H1 (cell line): ENCODE results near the gene CLNS1A. TPM values are rescaled to one million over a fixed set of nuclear protein-coding genes. Genes with fewer than 3 reads are reported as not detected.

Experiments
- POU5F1 ChIP-seq: IDR thresholded peaks from 2 replicates; pipeline ENCODE4 v1.6.1; 2011; ENCODE audit warnings: low read depth, mild to moderate bottlenecking, low read length, moderate library complexity
- YY1 ChIP-seq: IDR thresholded peaks from 2 replicates; pipeline ENCODE4 v1.6.1; 2011; ENCODE audit warnings: low read depth, mild to moderate bottlenecking, low read length
- polyA plus RNA-seq, 7 experiments: library from polyadenylated mRNA; depleted of rRNA in 3 of 7; stranded (reverse) in 5 of 7; unstranded in 2 of 7; fragments of >200 nt in 5 of 7; fragments of 200-250 nt in 2 of 7; gene quantifications; 1 replicate in 5 of 7; 2 replicates in 1 of 7; 4 replicates in 1 of 7; pipeline versions ENCODE4 v1.2.1 to v1.2.3, GENCODE V29; 2011 to 2013; ENCODE audit warnings: missing spikeins in 2 of 7, mixed read lengths in 2 of 7
- total RNA-seq: library from RNA; stranded (reverse); fragmentation: NEBNext Ultra II Directional; extraction: Animal tissue kit (Norgen Biotek cat#: 25700); gene quantifications from 2 replicates; pipeline ENCODE4 v1.2.1, GENCODE V29; 2021

The CLNS1A gene
- total and polyA plus RNA-seq, 2 of the 8 experiments (the other 6 are each of a cell fraction or from before 2014, with no cell fraction given): 136 to 177 TPM

DNA sequence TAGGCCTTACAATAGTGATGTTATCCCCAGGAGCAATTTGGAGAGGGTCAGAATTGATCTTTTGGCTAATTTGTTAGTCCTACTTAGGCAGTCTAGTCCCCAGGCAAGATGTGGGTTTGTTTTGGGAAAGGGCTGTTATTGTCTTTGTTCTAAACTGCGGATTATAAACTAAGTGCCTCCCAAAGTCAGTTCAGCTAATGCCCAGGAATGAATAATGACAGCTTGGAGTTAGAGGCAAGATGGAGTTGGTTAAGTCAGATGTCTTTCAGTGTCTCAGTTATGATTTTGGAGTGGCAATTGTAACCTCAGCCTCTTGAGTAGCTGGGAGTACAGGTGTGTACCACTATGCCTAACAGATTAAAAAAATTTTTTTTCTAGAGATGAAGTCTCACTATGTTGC lies 7.3 kb upstream of the CLNS1A start (continued):
- TF ChIP-seq POU5F1: no peak
- no peak for TF ChIP-seq YY1
